Measurements from ENCODE around the gene FHDC1.

- TF ChIP-seq CTCF (IDR thresholded peaks at IDR 0.05): no peak
- no peak for TF ChIP-seq POLR2A (IDR thresholded peaks at IDR 0.05)
Measured at GRCh38 chr4:153001626-153002025, 65.5 kb downstream of the FHDC1 start.
